GM12873 (cell line): ENCODE measurements around the gene SUSD3.

Experiments
- TF ChIP-seq, protein P1 (sequence below): IDR thresholded peaks from 2 replicates; pipeline ENCODE4 v1.5.1; 2012; ENCODE audit warnings: low read depth, mild to moderate bottlenecking, moderate library complexity, low read length, control low read depth; ENCODE audit not compliant: insufficient read depth; ENCODE audit errors: missing control alignments

The SUSD3 gene

GRCh38 chr9:93132287-93132927, 73.9 kb downstream of the SUSD3 start:
- TF ChIP-seq, protein P1, sequence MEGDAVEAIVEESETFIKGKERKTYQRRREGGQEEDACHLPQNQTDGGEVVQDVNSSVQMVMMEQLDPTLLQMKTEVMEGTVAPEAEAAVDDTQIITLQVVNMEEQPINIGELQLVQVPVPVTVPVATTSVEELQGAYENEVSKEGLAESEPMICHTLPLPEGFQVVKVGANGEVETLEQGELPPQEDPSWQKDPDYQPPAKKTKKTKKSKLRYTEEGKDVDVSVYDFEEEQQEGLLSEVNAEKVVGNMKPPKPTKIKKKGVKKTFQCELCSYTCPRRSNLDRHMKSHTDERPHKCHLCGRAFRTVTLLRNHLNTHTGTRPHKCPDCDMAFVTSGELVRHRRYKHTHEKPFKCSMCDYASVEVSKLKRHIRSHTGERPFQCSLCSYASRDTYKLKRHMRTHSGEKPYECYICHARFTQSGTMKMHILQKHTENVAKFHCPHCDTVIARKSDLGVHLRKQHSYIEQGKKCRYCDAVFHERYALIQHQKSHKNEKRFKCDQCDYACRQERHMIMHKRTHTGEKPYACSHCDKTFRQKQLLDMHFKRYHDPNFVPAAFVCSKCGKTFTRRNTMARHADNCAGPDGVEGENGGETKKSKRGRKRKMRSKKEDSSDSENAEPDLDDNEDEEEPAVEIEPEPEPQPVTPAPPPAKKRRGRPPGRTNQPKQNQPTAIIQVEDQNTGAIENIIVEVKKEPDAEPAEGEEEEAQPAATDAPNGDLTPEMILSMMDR = no peak

DNA sequence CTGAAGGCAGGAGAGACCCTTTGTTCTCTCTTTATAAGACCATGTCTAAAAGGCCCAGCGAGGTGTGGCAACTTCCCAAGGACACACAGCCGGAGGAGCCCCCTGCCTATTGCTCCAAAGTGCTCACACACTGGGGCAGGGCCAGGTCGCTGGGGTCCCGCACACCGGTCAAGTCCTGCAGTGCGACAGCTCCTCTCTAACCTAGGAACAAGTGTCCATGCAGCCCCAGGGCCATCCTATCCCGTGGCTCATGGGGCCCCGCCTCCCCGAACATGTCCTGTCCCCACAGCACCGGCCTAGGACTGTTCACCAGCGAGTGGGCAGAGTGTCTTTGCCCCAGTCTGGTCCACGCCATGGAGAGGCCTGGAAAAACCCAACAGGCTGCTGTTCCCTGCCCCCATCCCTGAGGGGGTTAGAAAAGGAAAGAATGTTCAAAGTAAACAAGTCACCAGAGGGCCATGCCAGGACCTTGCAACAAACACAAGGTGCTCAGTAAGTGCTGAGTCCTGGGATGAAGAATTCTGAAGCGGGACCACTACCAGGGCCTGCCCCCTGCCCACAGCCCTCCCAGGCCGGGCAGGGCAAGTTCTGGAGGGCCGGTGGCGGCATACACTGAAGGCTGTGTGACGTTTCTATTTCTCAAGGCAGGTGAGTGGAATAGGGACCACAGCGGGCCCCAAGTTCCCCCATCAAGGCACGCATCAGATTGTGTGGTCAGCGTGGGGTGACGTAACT, 74.6 kb downstream of the SUSD3 start:
- TF ChIP-seq, protein P1 = no peak

GRCh38 chr9:93133681-93134014, 75.1 kb downstream of the SUSD3 start:
- TF ChIP-seq, protein P1 = no peak

DNA sequence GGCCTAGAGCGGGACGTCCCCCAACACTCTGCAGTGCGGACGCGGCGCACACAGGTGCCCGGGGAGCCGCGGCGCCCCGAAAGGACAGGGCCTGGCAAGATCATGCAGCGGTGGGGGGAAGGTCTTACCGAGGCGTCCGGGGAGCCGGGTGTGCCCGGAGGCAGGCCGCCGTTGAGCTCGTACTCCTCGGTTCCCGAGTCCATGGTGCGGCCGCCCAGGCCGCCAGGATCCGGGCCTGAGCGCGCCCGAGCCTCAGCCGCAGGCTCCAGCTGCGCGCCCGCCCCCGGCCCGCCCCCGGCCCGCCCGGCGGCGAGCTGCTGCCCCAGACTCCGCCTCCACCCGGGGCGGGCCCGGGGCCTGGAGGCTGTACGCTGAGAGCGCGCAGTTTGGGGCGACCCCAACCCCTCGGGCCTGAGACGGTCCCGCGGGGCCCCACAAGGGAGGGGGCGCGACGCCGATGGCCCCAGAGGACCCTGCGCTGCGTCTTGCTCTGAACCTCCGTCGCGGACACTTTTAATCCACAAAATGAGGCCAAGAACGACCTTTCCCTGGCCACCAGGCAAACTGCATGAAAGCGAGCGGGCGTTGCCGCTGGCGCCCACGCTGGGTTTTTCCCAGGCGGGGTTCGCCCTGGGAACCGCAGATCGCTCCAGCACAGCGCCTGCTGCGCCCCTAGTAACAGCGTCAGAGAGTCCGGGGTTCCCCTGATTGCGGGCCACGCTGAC, 75.7 kb downstream of the SUSD3 start, which contains the start of gene NINJ1:
Gene NINJ1 (minus strand): TSS at position 237 of the 725 bp plus-strand sequence. CDS start 34 bp downstream, at position 203.
- TF ChIP-seq, protein P1 = no peak
